ENCODE results near the gene CKAP5. TPM values are rescaled to one million over a fixed set of nuclear protein-coding genes. Genes with fewer than 3 reads are reported as not detected.

Gene CKAP5
- polyA plus RNA-seq, 1 of the 3 experiments (the other 2 are of a cell fraction): 51.7 TPM

GRCh38 chr11:46729110-46730027, 116.7 kb downstream of the CKAP5 start:
- CTCF ChIA-PET: no interaction called here
- H2AFZ ChIP-seq (ENCODE audit: low read depth): no peak overlapping the region
- peaks cover 5% of the 10 kb centered on the region for H3F3A ChIP-seq (replicated peaks; ENCODE audit: insufficient read depth)
- TF ChIP-seq RFX5 (IDR thresholded peaks at IDR 0.05; ENCODE audit: low read length) (no peak), MEF2A (IDR thresholded peaks at IDR 0.05; ENCODE audit: borderline replicate concordance, low read depth) (no peak), FOXJ3 (CRISPR knock-in tag; IDR thresholded peaks at IDR 0.05) (no peak), RAD21 (IDR thresholded peaks at IDR 0.05; ENCODE audit: low read length) (no peak), EP300 (IDR thresholded peaks at IDR 0.05; ENCODE audit: borderline replicate concordance in 1 of 2, low read depth in 1 of 2, low read length in 1 of 2) (no peak), RXRA (IDR thresholded peaks at IDR 0.05; ENCODE audit: borderline replicate concordance, low read depth) (no peak), JUND (IDR thresholded peaks at IDR 0.05) (no peak)
- TF ChIP-seq, protein P1, sequence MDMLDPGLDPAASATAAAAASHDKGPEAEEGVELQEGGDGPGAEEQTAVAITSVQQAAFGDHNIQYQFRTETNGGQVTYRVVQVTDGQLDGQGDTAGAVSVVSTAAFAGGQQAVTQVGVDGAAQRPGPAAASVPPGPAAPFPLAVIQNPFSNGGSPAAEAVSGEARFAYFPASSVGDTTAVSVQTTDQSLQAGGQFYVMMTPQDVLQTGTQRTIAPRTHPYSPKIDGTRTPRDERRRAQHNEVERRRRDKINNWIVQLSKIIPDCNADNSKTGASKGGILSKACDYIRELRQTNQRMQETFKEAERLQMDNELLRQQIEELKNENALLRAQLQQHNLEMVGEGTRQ (IDR thresholded peaks at IDR 0.05; ENCODE audit: borderline replicate concordance, low read depth, low read length): no peak
- TF ChIP-seq, protein P2, sequence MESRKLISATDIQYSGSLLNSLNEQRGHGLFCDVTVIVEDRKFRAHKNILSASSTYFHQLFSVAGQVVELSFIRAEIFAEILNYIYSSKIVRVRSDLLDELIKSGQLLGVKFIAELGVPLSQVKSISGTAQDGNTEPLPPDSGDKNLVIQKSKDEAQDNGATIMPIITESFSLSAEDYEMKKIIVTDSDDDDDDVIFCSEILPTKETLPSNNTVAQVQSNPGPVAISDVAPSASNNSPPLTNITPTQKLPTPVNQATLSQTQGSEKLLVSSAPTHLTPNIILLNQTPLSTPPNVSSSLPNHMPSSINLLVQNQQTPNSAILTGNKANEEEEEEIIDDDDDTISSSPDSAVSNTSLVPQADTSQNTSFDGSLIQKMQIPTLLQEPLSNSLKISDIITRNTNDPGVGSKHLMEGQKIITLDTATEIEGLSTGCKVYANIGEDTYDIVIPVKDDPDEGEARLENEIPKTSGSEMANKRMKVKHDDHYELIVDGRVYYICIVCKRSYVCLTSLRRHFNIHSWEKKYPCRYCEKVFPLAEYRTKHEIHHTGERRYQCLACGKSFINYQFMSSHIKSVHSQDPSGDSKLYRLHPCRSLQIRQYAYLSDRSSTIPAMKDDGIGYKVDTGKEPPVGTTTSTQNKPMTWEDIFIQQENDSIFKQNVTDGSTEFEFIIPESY (IDR thresholded peaks at IDR 0.05; ENCODE audit: borderline replicate concordance, low read depth): no peak
- TF ChIP-seq, protein P3, sequence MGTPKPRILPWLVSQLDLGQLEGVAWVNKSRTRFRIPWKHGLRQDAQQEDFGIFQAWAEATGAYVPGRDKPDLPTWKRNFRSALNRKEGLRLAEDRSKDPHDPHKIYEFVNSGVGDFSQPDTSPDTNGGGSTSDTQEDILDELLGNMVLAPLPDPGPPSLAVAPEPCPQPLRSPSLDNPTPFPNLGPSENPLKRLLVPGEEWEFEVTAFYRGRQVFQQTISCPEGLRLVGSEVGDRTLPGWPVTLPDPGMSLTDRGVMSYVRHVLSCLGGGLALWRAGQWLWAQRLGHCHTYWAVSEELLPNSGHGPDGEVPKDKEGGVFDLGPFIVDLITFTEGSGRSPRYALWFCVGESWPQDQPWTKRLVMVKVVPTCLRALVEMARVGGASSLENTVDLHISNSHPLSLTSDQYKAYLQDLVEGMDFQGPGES (IDR thresholded peaks at IDR 0.05; ENCODE audit: low read depth, low read length): no peak
- no peaks in the 10 kb centered on the region for H3K79me2 ChIP-seq (ENCODE audit: insufficient read depth)
- no peaks in the 10 kb centered on the region for H3K4me1 ChIP-seq (ENCODE audit: control insufficient read depth in 1 of 2, insufficient read depth in 2 of 2, low read depth in 1 of 2, low read length in 1 of 2)
- H3K27me3 ChIP-seq (ENCODE audit: insufficient read depth): no peaks in the 10 kb centered on the region
- H3K4me2 ChIP-seq: no peak overlapping the region
- no peaks in the 10 kb centered on the region for H3K36me3 ChIP-seq (replicated peaks in 1 of 2; ENCODE audit: control insufficient read depth in 1 of 2, insufficient read depth in 2 of 2, low read length in 1 of 2)
- H3K27ac ChIP-seq (ENCODE audit: low read depth in 2 of 2, low read length in 1 of 2): no peak overlapping the region
- H4K20me1 ChIP-seq (ENCODE audit: insufficient read depth): no peaks in the 10 kb centered on the region
- H3K4me3 ChIP-seq (ENCODE audit: low read depth in 2 of 2, low read length in 1 of 2): no peak overlapping the region
- no peak for DNase-seq
- H3K9ac ChIP-seq: no peak overlapping the region
- H3K9me2 ChIP-seq: no peaks in the 10 kb centered on the region
- 84% methylated on average over 16 of the region's 24 CpGs for WGBS (ENCODE audit: low lambda C conversion rate)
- no peaks in the 10 kb centered on the region for H3K9me3 ChIP-seq
- POLR2A ChIA-PET: no interaction called here

DNA sequence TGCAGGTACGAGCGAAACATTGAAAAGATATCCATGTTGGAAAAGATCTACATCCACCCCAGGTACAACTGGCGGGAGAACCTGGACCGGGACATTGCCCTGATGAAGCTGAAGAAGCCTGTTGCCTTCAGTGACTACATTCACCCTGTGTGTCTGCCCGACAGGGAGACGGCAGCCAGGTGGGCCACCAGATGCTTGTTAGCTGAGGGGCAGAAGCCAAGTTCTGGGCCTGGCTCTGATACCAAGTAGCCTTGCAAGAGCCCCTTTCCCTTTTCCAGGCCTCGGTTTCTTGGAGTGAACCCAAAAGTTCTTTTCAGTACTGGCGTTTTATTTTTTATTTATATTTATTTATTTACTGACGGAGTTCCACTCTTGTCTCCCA, 117.4 kb downstream of the CKAP5 start:
- CTCF ChIA-PET: no interaction called here

More for the DNA sequence above, 117.4 kb downstream of the CKAP5 start:
- Histone ChIP-seq H2AFZ (ENCODE audit: low read depth) (no peak overlapping the region), H3K9ac (no peak overlapping the region), H3F3A (replicated peaks; ENCODE audit: insufficient read depth) (peaks cover 5% of the 10 kb centered on the region), H3K4me2 (no peak overlapping the region), H4K20me1 (ENCODE audit: insufficient read depth) (no peaks in the 10 kb centered on the region), H3K79me2 (ENCODE audit: insufficient read depth) (no peaks in the 10 kb centered on the region), H3K9me3 (no peaks in the 10 kb centered on the region), H3K27ac (ENCODE audit: low read depth in 2 of 2, low read length in 1 of 2) (no peak overlapping the region), H3K9me2 (no peaks in the 10 kb centered on the region), H3K27me3 (ENCODE audit: insufficient read depth) (no peaks in the 10 kb centered on the region), H3K36me3 (replicated peaks in 1 of 2; ENCODE audit: control insufficient read depth in 1 of 2, insufficient read depth in 2 of 2, low read length in 1 of 2) (no peaks in the 10 kb centered on the region), H3K4me3 (ENCODE audit: low read depth in 2 of 2, low read length in 1 of 2) (no peak overlapping the region), H3K4me1 (ENCODE audit: control insufficient read depth in 1 of 2, insufficient read depth in 2 of 2, low read depth in 1 of 2, low read length in 1 of 2) (no peaks in the 10 kb centered on the region)
- DNase-seq: no peak
- POLR2A ChIA-PET: no interaction called here
- 83% methylated on average over 9 of the region's 9 CpGs for WGBS (ENCODE audit: low lambda C conversion rate)
- no peak for TF ChIP-seq SMC3 (IDR thresholded peaks at IDR 0.05; ENCODE audit: low read depth, low read length)
- no peak for TF ChIP-seq RAD21 (IDR thresholded peaks at IDR 0.05; ENCODE audit: low read length)
- TF ChIP-seq PBX3 (IDR thresholded peaks at IDR 0.05): no peak
- no peak for TF ChIP-seq POLR2AphosphoS5 (IDR thresholded peaks at IDR 0.05; ENCODE audit: low read depth, low read length)
- no peak for TF ChIP-seq RCOR1 (IDR thresholded peaks at IDR 0.05; ENCODE audit: low read length)
- no peak for TF ChIP-seq NRF1 (IDR thresholded peaks at IDR 0.05; ENCODE audit: low read depth, low read length)
- TF ChIP-seq CHD2 (IDR thresholded peaks at IDR 0.05; ENCODE audit: low read length, partially characterized antibody): no peak

Measured in SK-N-SH (cell line).